Aorta (tissue), 5 donors: Measurements from ENCODE around the gene DAB2IP. TPM values are rescaled to one million over a fixed set of nuclear protein-coding genes. Genes with fewer than 3 reads are reported as not detected.
A peak's percentile ranks its signal among the peaks of the same experiment; 100 is the strongest.

Experiments
- ATAC-seq: fragments of 200-7000 bp; cut with Tn5 transposase; one replicate; pipeline ENCODE4 v1.9.1; 2022; ENCODE audit warnings: moderate library complexity; ENCODE audit not compliant: low FRiP score
- DNase-seq, 2 donors: peaks; one replicate each; pipeline ENCODE4 v3.0.0-alpha.2; 2020
- H3K27ac ChIP-seq, 2 donors: one replicate each; pipeline ENCODE4 v1.5.1; 2013; ENCODE audit warnings: low read length in 2 of 2, mild to moderate bottlenecking in 2 of 2, moderate library complexity in 2 of 2, control low read depth in 1 of 2, inconsistent platforms in 1 of 2, low read depth in 1 of 2
- H3K27me3 ChIP-seq, 2 donors: one replicate each; pipeline ENCODE4 v1.6.1; 2013; ENCODE audit warnings: control low read depth in 1 of 2, low read length in 1 of 2, mild to moderate bottlenecking in 1 of 2, moderate library complexity in 1 of 2; ENCODE audit not compliant: insufficient read depth in 2 of 2, control insufficient read depth in 1 of 2
- H3K36me3 ChIP-seq, 2 donors: one replicate each; pipeline ENCODE4 v1.6.1; 2013; ENCODE audit warnings: control low read depth in 1 of 2, low read length in 1 of 2, mild to moderate bottlenecking in 1 of 2; ENCODE audit not compliant: insufficient read depth in 2 of 2, control insufficient read depth in 1 of 2
- H3K4me1 ChIP-seq, 2 donors: one replicate each; pipeline ENCODE4 v1.6.1; 2013; ENCODE audit warnings: low read length in 2 of 2, control low read depth in 1 of 2, mild to moderate bottlenecking in 1 of 2, moderate library complexity in 1 of 2; ENCODE audit not compliant: insufficient read depth in 2 of 2, control insufficient read depth in 1 of 2
- H3K4me3 ChIP-seq, 2 donors: one replicate each; pipeline ENCODE4 v1.5.1; 2013; ENCODE audit warnings: low read length in 2 of 2, control low read depth in 1 of 2, mild to moderate bottlenecking in 1 of 2
- H3K9me3 ChIP-seq: one replicate; pipeline ENCODE4 v1.6.1; 2013; ENCODE audit warnings: mild to moderate bottlenecking, low read length; ENCODE audit not compliant: control insufficient read depth
- WGBS, 2 donors: extraction: QIAGEN DNeasy Blood & Tissue Kit; methylation state at CpG; one replicate each; pipeline ENCODE4 v1.1.7; 2013; 5-methylcytosine and 5-hydroxymethylcytosine counted together
- intact Hi-C, 2 donors: fragments of 100-400 bp; cut with DNase I; formaldehyde crosslinking; loops; one replicate each; pipeline versions ENCODE4 v1.14.2 to v1.15.0; 2022
- polyA plus RNA-seq, 2 donors: library from polyadenylated mRNA; stranded (reverse); fragments of 200-250 nt; gene quantifications; one replicate each; pipeline ENCODE4 v1.2.3, GENCODE V29; 2013
- total RNA-seq, 2 donors: library from RNA; stranded (reverse); fragmentation: NEBNext Ultra II Directional; extraction: Animal tissue kit (Norgen Biotek cat#: 25700); gene quantifications; one replicate each; pipeline ENCODE4 v1.2.1, GENCODE V29; 2021
- donor health status: healthy with polysubstance abuse.
- donor health status: Bipolar disorder and iron deficiency.
- donor health status: DM: no; HTN: no; CAD: no.
- donor health status: DM: no; HTN: no; CAD: no.
- donor health status: DM: yes; HTN: yes; CAD: no.

DAB2IP gene
- total and polyA plus RNA-seq, 4 donors, result 12.0 to 75.4 (median 51.4) TPM

GRCh38 chr9:121744687-121745395, 93.4 kb downstream of the DAB2IP start:
- Histone ChIP-seq H3K4me3 (peak overlapping the region in 1 of 2 donors; percentile 60), H3K27me3 (no peaks in the 10 kb centered on the region), H3K36me3 (no peaks in the 10 kb centered on the region), H3K4me1 (no peaks in the 10 kb centered on the region), H3K27ac (peak overlapping the region; percentile 6 to 97), H3K9me3 (no peaks in the 10 kb centered on the region)
- WGBS, 2 donors, result 10 to 11% methylated on average over 11 of the region's 11 CpGs
- DNase-seq (no peak), ATAC-seq (no peak)
- intact Hi-C loops, result loop anchor here (5.0 to 10.0 kb wide), 3 partner anchors 43 to 330 kb away; no protein-coding TSS in a partner anchor

DNA sequence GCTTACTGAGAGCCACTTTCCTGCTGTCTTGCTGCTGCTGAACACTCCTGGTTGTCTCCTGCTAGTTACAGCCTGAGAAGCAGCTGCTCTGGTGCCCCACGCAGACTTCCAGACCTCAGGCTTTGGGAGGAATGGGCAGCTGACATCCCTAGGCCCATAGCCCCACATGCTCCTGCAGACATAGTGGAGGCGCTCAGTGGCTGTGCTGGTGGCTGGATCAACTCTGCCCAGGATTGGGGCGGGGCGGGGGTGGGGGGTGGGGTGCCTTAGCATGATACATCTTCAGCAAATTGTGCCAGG, 93.9 kb downstream of the DAB2IP start:
- intact Hi-C loops, result loop anchor here in 1 of 2 donors (10.0 kb wide), 2 partner anchors 239 to 329 kb away; no protein-coding TSS in a partner anchor
- no peak for ATAC-seq
- no peaks in the 10 kb centered on the region for H3K4me1 ChIP-seq
- no peak overlapping the region for H3K4me3 ChIP-seq
- peak overlapping the region; percentile 6 to 97 for H3K27ac ChIP-seq
- no peak for DNase-seq
- H3K36me3 ChIP-seq, result no peaks in the 10 kb centered on the region
- H3K27me3 ChIP-seq, result no peaks in the 10 kb centered on the region
- H3K9me3 ChIP-seq, result no peaks in the 10 kb centered on the region
- WGBS, 2 donors, result 68 to 74% methylated on average over 4 of the region's 4 CpGs

DNA sequence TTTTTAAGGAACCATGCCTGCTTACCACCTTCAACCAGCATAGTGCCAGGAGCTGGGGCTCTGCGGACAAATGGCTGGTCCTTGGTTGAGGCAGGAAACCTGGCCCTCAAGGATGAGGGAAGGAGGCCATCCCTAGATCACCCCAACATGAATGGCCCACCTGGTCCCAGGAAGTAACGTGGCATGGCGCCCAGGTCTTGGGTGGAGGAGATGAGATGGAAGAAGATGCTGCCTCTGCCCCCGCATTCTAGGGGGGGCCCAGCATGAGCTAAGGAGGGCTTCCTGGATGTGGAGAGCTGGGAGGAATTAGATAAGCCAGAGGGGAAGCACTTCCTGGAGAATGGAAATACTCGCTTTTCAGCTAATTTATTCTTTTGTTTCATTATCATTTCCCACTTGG, 95.0 kb downstream of the DAB2IP start:
- intact Hi-C loops, result loop anchor here in 1 of 2 donors (10.0 kb wide), 2 partner anchors 238 to 328 kb away; no protein-coding TSS in a partner anchor
- Histone ChIP-seq H3K36me3 (no peaks in the 10 kb centered on the region), H3K27me3 (no peaks in the 10 kb centered on the region), H3K4me1 (no peaks in the 10 kb centered on the region), H3K9me3 (no peaks in the 10 kb centered on the region), H3K4me3 (no peak overlapping the region), H3K27ac (peak overlapping the region in 1 of 2 donors; percentile 66)
- WGBS, 2 donors, result 90 to 95% methylated on average over 5 of the region's 5 CpGs
- no peak for ATAC-seq
- DNase-seq, result no peak

GRCh38 chr9:121746866-121747265, 95.4 kb downstream of the DAB2IP start:
- Histone ChIP-seq H3K4me1 (peaks cover 0 to 2% of the 10 kb centered on the region in 2 donors), H3K36me3 (no peaks in the 10 kb centered on the region), H3K9me3 (no peaks in the 10 kb centered on the region), H3K27ac (peak overlapping the region in 1 of 2 donors; percentile 53), H3K4me3 (no peak overlapping the region), H3K27me3 (no peaks in the 10 kb centered on the region)
- no peak for DNase-seq
- no peak for ATAC-seq
- intact Hi-C loops, result loop anchor here in 1 of 2 donors (10.0 kb wide), 2 partner anchors 238 to 328 kb away; no protein-coding TSS in a partner anchor
- WGBS, 2 donors, result 7 to 11% methylated on average over 1 of the region's 1 CpG

DNA sequence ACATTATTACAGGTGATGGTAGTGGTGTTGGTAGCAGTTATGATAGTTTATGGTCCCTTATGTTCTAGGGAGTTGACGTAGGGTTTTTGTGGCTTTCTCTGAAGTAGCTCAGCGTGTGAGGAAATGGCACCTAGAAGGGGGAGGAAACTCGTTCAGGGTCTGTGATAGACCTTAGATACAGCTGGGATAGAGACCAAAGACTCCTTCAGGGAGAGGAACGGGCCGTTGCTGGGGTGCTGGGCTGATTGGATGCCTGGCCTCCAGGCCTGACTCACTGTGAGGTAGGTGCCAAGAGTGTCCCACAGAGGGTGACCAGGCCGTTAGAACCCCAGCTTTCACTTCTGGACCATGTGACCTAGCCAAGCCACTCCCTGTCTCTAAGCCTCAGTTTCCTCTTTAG, 96.6 kb downstream of the DAB2IP start:
- Histone ChIP-seq H3K27ac (peak overlapping the region; percentile 10 to 39), H3K4me1 (peaks cover 0 to 7% of the 10 kb centered on the region in 2 donors), H3K9me3 (no peaks in the 10 kb centered on the region), H3K36me3 (no peaks in the 10 kb centered on the region), H3K4me3 (no peak overlapping the region), H3K27me3 (no peaks in the 10 kb centered on the region)
- WGBS, 2 donors, result 17 to 23% methylated on average over 6 of the region's 6 CpGs
- intact Hi-C loops, result loop anchor here in 1 of 2 donors (10.0 kb wide), 2 partner anchors 237 to 327 kb away; no protein-coding TSS in a partner anchor
- DNase-seq, result no peak
- ATAC-seq, result no peak

DNA sequence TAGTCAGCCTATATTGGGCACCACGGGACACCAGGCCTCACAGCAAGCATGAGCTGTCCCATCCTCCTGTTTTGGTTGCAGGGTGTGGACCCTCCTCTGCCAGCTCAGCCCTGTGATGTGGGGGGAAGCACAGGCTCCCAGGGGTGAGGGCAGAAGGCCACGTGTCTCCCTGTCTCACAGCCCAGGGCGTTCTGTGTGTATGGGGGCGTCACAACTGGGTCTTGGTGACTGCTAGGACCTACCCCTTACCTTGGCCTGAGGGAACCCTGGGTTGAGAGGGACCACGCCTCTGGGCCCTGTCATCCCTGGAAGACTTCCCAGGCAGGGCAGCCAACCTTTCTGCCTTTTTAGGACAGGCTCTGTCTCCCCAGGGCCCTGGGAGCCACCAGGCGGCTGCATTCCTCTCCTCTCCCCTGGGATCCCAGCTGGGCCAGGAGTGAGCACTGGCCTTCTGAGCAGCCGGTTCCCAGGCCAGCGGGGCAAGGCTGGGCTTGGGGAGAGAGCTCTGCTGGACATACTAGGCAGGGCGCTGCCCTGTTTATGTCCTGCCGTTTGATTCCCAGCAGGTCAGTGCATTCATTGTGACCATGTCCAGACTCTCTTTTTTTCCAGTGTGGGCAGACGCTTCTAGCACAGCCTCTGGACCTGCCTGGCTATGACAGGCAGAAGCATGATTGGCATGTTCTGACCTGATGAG, 97.4 kb downstream of the DAB2IP start:
- no peaks in the 10 kb centered on the region for H3K9me3 ChIP-seq
- H3K4me1 ChIP-seq, result peaks cover 0 to 7% of the 10 kb centered on the region in 2 donors
- no peak overlapping the region for H3K4me3 ChIP-seq
- H3K36me3 ChIP-seq, result no peaks in the 10 kb centered on the region
- DNase-seq, result peak; percentile 85 to 91
- H3K27me3 ChIP-seq, result no peaks in the 10 kb centered on the region
- intact Hi-C loops, result loop anchor here in 1 of 2 donors (1.0 to 10.0 kb wide), 3 partner anchors 21 to 326 kb away; no protein-coding TSS in a partner anchor
- H3K27ac ChIP-seq, result peak overlapping the region; percentile 10 to 39
- peak; percentile 69 for ATAC-seq
- 5 to 7% methylated on average over 11 of the region's 11 CpGs for WGBS, 2 donors

GRCh38 chr9:121749614-121750013, 98.2 kb downstream of the DAB2IP start:
- Histone ChIP-seq H3K9me3 (no peaks in the 10 kb centered on the region), H3K4me3 (no peak overlapping the region), H3K27ac (peak overlapping the region in 1 of 2 donors; percentile 39), H3K4me1 (peaks cover 0 to 7% of the 10 kb centered on the region in 2 donors), H3K36me3 (no peaks in the 10 kb centered on the region), H3K27me3 (no peaks in the 10 kb centered on the region)
- intact Hi-C loops, result loop anchor here in 1 of 2 donors (1.0 to 10.0 kb wide), 3 partner anchors 21 to 325 kb away; no protein-coding TSS in a partner anchor
- no peak for ATAC-seq
- no peak for DNase-seq
- 76 to 79% methylated on average over 10 of the region's 10 CpGs for WGBS, 2 donors

DNA sequence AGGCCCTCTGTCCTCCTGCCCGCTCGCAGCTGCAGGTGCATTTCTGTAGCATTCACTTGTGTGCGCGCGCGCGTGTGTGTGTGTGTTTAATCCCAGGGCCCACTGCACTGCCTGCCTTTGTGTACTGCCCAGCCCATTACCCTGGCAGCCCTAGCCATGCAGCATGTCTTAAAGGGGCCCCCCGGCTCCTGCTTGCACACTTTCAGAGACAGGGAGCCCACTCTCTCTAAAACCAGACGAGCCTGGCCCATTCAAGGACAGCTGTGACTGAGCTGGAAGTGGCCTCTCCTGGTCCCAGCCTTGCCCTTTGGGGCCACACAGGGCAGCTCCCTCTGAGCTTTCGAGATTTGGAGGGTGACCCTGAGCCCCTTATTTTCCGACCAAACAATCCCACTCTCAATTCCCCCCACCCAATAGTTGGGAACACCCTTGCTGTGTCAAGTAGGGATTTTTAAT, 98.9 kb downstream of the DAB2IP start:
- Histone ChIP-seq H3K9me3 (no peaks in the 10 kb centered on the region), H3K27me3 (no peaks in the 10 kb centered on the region), H3K4me1 (peaks cover 0 to 7% of the 10 kb centered on the region in 2 donors), H3K27ac (peak overlapping the region in 1 of 2 donors; percentile 39), H3K36me3 (no peaks in the 10 kb centered on the region), H3K4me3 (no peak overlapping the region)
- intact Hi-C loops, result no loop called here
- ATAC-seq, result no peak
- 87 to 88% methylated on average over 11 of the region's 11 CpGs for WGBS, 2 donors
- no peak for DNase-seq
